ENCODE measurements around the gene ERFE. TPM values are rescaled to one million over a fixed set of nuclear protein-coding genes. Genes with fewer than 3 reads are reported as not detected.

The ERFE gene
- total RNA-seq, 1 experiment from 2014 or later, result 4.5 TPM

GRCh38 chr2:238203094-238203972 is 44.6 kb downstream of the ERFE start, which contains the start of gene ILKAP (continued):
- TF ChIP-seq PREB (CRISPR knock-in tag; IDR thresholded peaks at IDR 0.05; ENCODE audit: borderline replicate concordance) (no peak), ZNF396 (CRISPR knock-in tag; IDR thresholded peaks at IDR 0.05; ENCODE audit: borderline replicate concordance) (no peak), ATF6 (CRISPR knock-in tag; IDR thresholded peaks at IDR 0.05) (no peak), TCF7 (CRISPR knock-in tag; IDR thresholded peaks at IDR 0.05; ENCODE audit: low read depth) (no peak), MLX (CRISPR knock-in tag; IDR thresholded peaks at IDR 0.05) (no peak), ATF2 (CRISPR knock-in tag; IDR thresholded peaks at IDR 0.05; ENCODE audit: borderline replicate concordance, low read depth) (no peak), GRHL2 (CRISPR knock-in tag; IDR thresholded peaks at IDR 0.05; ENCODE audit: insufficient replicate concordance, severe bottlenecking) (no peak), ZNF219 (CRISPR knock-in tag; IDR thresholded peaks at IDR 0.05; ENCODE audit: borderline replicate concordance) (no peak), CTCF (IDR thresholded peaks at IDR 0.05) (no peak), E2F1 (CRISPR knock-in tag; IDR thresholded peaks at IDR 0.05) (no peak), IRF2 (CRISPR knock-in tag; IDR thresholded peaks at IDR 0.05; ENCODE audit: borderline replicate concordance, low read depth) (no peak), USF1 (CRISPR knock-in tag; IDR thresholded peaks at IDR 0.05) (no peak), NFE2L1 (CRISPR knock-in tag; IDR thresholded peaks at IDR 0.05) (0 out of 2 replicates have a peak, but pooled peaks have one; percentile 25), ZSCAN18 (CRISPR knock-in tag; IDR thresholded peaks at IDR 0.05) (no peak)

Measured in WTC11 (cell line).